HG03575 (cell line): ENCODE measurements around the gene XPA.
"Not testable (repeated sequence)": the region's sequence is repeated elsewhere in the genome, so short reads cannot be mapped to it uniquely, and the experiment has no call there.

Source experiments
- ATAC-seq: cut with Tn5 transposase; IDR thresholded peaks from one replicate; pipeline ENCODE4 v1.9.1; 2021; ENCODE audit not compliant: unreplicated experiment, insufficient number of reproducible peaks, low FRiP score; ENCODE audit errors: extremely low read depth

Gene XPA

GRCh38 chr9:97696803-97697601, at the start of gene XPA:
TSS of gene XPA (minus strand) at chr9:97697340. CDS start at chr9:97697292, 48 bp downstream.
- ATAC-seq, result peak; percentile 63

- ATAC-seq, result no peak
These were observed 47.9 kb upstream of the XPA start for GRCh38 chr9:97744710-97745708.

GRCh38 chr9:97744025-97744424, 46.9 kb upstream of the XPA start:
- not testable (repeated sequence) for ATAC-seq

- no peak for ATAC-seq
These were observed 45.4 kb upstream of the XPA start for GRCh38 chr9:97742545-97742944.

GRCh38 chr9:97741947-97742346, 44.8 kb upstream of the XPA start:
- ATAC-seq, result no peak

GRCh38 chr9:97740848-97741821, 44.0 kb upstream of the XPA start:
- ATAC-seq, result no peak

GRCh38 chr9:97737429-97737828, 40.3 kb upstream of the XPA start:
- ATAC-seq, result no peak

- no peak for ATAC-seq
These were observed 38.0 kb upstream of the XPA start for GRCh38 chr9:97735070-97735600.

GRCh38 chr9:97726716-97727115, 29.6 kb upstream of the XPA start:
- no peak for ATAC-seq

GRCh38 chr9:97723819-97724218, 26.7 kb upstream of the XPA start:
- ATAC-seq, result no peak

GRCh38 chr9:97722331-97722730, 25.2 kb upstream of the XPA start:
- no peak for ATAC-seq

GRCh38 chr9:97721396-97721795, 24.3 kb upstream of the XPA start:
- no peak for ATAC-seq

GRCh38 chr9:97717866-97718265, 20.7 kb upstream of the XPA start:
- ATAC-seq, result no peak

- no peak for ATAC-seq
These were observed 17.3 kb upstream of the XPA start for GRCh38 chr9:97714435-97714834.

- no peak for ATAC-seq
These were observed 14.1 kb upstream of the XPA start for GRCh38 chr9:97711223-97711626.

- no peak for ATAC-seq
These were observed 13.4 kb upstream of the XPA start for GRCh38 chr9:97710356-97711222.

GRCh38 chr9:97706246-97706645, 9.1 kb upstream of the XPA start:
- ATAC-seq, result no peak
